CD4-positive, alpha-beta T cell (primary cell): ENCODE results near the gene GAL. TPM values are rescaled to one million over a fixed set of nuclear protein-coding genes. Genes with fewer than 3 reads are reported as not detected.

ENCODE experiments used
- ATAC-seq: fragments of 200-7000 bp; cut with Tn5 transposase; one replicate; pipeline ENCODE4 v1.10.0; 2022; ENCODE audit warnings: mild to moderate bottlenecking; ENCODE audit not compliant: poor library complexity
- CTCF ChIA-PET: fragments of 350-600 bp; sonication (Branson Sonifier 250); formaldehyde crosslinking; loops from one replicate; lab custom pipeline; 2021; ENCODE audit warnings: antibody characterized with exemption, inconsistent platforms; lab: Charles Lee
- POLR2A ChIA-PET: fragments of 350-600 bp; sonication (Branson Sonifier 250); formaldehyde crosslinking; loops from one replicate; lab custom pipeline; 2021; ENCODE audit warnings: antibody characterized with exemption, inconsistent platforms; lab: Charles Lee
- DNase-seq, 14 experiments: peaks; one replicate each; pipeline ENCODE4 v3.0.0-alpha.2; 2013 to 2020; ENCODE audit warnings: mixed read lengths in 2 of 14
- H3K27ac ChIP-seq, 2 donors: one replicate each; pipeline versions ENCODE4 v1.5.1 to v1.7.0; 2013; ENCODE audit warnings: low read length in 2 of 2, low read depth in 1 of 2, mild to moderate bottlenecking in 1 of 2
- H3K27me3 ChIP-seq, 2 experiments: 1 replicate in 1 of 2; 2 replicates in 1 of 2; pipeline versions ENCODE4 v1.6.1 to v1.7.0; 2013; ENCODE audit warnings: low read length in 2 of 2, control low read depth in 1 of 2, mild to moderate bottlenecking in 1 of 2, moderate library complexity in 1 of 2; ENCODE audit not compliant: insufficient read depth in 2 of 2, control insufficient read depth in 1 of 2
- H3K36me3 ChIP-seq: one replicate; pipeline ENCODE4 v1.6.1; 2013; ENCODE audit warnings: low read length, control low read depth; ENCODE audit not compliant: insufficient read depth
- H3K4me1 ChIP-seq: one replicate; pipeline ENCODE4 v1.6.1; 2013; ENCODE audit warnings: low read length, control low read depth; ENCODE audit not compliant: insufficient read depth
- H3K4me3 ChIP-seq: one replicate; pipeline ENCODE4 v1.5.1; 2013; ENCODE audit warnings: mild to moderate bottlenecking, low read length, moderate library complexity
- H3K9me3 ChIP-seq, 2 experiments: 1 replicate in 1 of 2; 2 replicates in 1 of 2; pipeline versions ENCODE4 v1.6.1 to v1.7.0; 2013; ENCODE audit warnings: low read length in 2 of 2, mild to moderate bottlenecking in 2 of 2, control low read depth in 1 of 2, moderate library complexity in 1 of 2; ENCODE audit not compliant: control insufficient read depth in 1 of 2, insufficient read depth in 1 of 2
- H3K27ac Mint-ChIP-seq: one replicate; pipeline ENCODE4 v1.8.0; 2020; ENCODE audit warnings: mixed read lengths
- H3K27me3 Mint-ChIP-seq: one replicate; pipeline ENCODE4 v1.8.0; 2021; ENCODE audit warnings: mixed read lengths
- H3K36me3 Mint-ChIP-seq: one replicate; pipeline ENCODE4 v1.8.0; 2021; ENCODE audit warnings: low read depth, mixed read lengths
- H3K4me1 Mint-ChIP-seq: one replicate; pipeline ENCODE4 v1.8.0; 2021; ENCODE audit warnings: low read depth, mixed read lengths
- H3K4me3 Mint-ChIP-seq: one replicate; pipeline ENCODE4 v1.8.0; 2020; ENCODE audit warnings: mild to moderate bottlenecking, mixed read lengths
- H3K9me3 Mint-ChIP-seq: one replicate; pipeline ENCODE4 v1.8.0; 2020; ENCODE audit warnings: mixed read lengths
- CTCF ChIP-seq: fragments of 200-600 bp; IDR thresholded peaks from one replicate; pipeline ENCODE4 v1.8.0; 2022; ENCODE audit warnings: antibody characterized with exemption, mild to moderate bottlenecking
- intact Hi-C, 2 experiments: fragments of 100-400 bp; cut with DNase I in 1 of 2; cut with micrococcal nuclease in 1 of 2; formaldehyde crosslinking; loops; one replicate each; pipeline versions ENCODE4 v1.15.1 to v1.9.0; 2023 to 2025; cut with DNase I, micrococcal nuclease
- total RNA-seq, 174 experiments: library from RNA in 2 of 174; stranded (reverse) in 2 of 174; gene quantifications; one replicate each; pipeline ENCODE4 v1.2.3 and lab custom pipeline; 2021 to 2026

Gene GAL
- total RNA-seq, 2 experiments from 2014 or later: not detected

GRCh38 chr11:68727783-68728182 lies 43.4 kb downstream of the GAL start:
- TF ChIP-seq CTCF: no peak
- POLR2A ChIA-PET: no interaction called here
- CTCF ChIA-PET: no interaction called here
- Histone ChIP-seq H3K27me3 (no peaks in the 10 kb centered on the region), H3K4me3 (no peak overlapping the region), H3K4me1 (no peaks in the 10 kb centered on the region), H3K27ac (no peak overlapping the region), H3K36me3 (no peaks in the 10 kb centered on the region), H3K9me3 (no peaks in the 10 kb centered on the region)
- no peaks in the 10 kb centered on the region for H3K9me3 Mint-ChIP-seq
- H3K27ac Mint-ChIP-seq: no peak overlapping the region
- ATAC-seq (no peak), DNase-seq (no peak)
- no peaks in the 10 kb centered on the region for H3K4me1 Mint-ChIP-seq
- H3K27me3 Mint-ChIP-seq: no peaks in the 10 kb centered on the region
- no peak overlapping the region for H3K4me3 Mint-ChIP-seq
- H3K36me3 Mint-ChIP-seq: no peaks in the 10 kb centered on the region
- intact Hi-C loops: no loop called here

GRCh38 chr11:68734111-68734510 lies 49.8 kb downstream of the GAL start:
- intact Hi-C loops: no loop called here
- Histone ChIP-seq H3K36me3 (no peaks in the 10 kb centered on the region), H3K27me3 (no peaks in the 10 kb centered on the region), H3K27ac (no peak overlapping the region), H3K9me3 (no peaks in the 10 kb centered on the region), H3K4me3 (no peak overlapping the region), H3K4me1 (no peaks in the 10 kb centered on the region)
- POLR2A ChIA-PET: no interaction called here
- Mint-ChIP-seq H3K27me3 (no peaks in the 10 kb centered on the region), H3K4me1 (no peaks in the 10 kb centered on the region), H3K9me3 (no peaks in the 10 kb centered on the region), H3K4me3 (no peak overlapping the region), H3K36me3 (peaks cover 23% of the 10 kb centered on the region), H3K27ac (no peak overlapping the region)
- CTCF ChIA-PET: no interaction called here
- TF ChIP-seq CTCF: no peak
- no peak for ATAC-seq
- no peak for DNase-seq

DNA sequence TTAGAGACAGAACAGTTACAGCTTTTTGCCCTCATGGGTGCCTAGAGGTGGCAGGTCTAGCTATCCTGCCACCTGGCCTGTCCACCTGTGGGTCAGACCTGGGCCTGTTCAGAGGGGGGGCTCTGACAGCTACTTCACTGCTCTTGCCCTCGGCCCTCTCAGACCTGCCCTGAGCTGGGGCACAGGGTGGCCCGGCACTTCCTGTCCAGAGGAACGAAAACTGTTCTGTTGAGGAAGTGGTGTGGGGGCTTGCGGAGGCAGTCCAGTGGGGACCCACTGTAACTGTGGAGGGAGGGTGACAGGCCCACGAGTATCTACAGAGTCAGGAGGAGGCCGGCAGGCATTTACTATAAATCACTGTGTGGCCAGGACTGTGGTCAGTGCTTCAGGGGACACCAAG lies 50.8 kb downstream of the GAL start:
- no peaks in the 10 kb centered on the region for H3K36me3 ChIP-seq
- H3K27ac Mint-ChIP-seq: no peak overlapping the region
- peaks cover 23% of the 10 kb centered on the region for H3K36me3 Mint-ChIP-seq
- no peaks in the 10 kb centered on the region for H3K4me1 ChIP-seq
- no peaks in the 10 kb centered on the region for H3K27me3 Mint-ChIP-seq
- no peaks in the 10 kb centered on the region for H3K9me3 Mint-ChIP-seq
- no peaks in the 10 kb centered on the region for H3K27me3 ChIP-seq
- DNase-seq (no peak), ATAC-seq (no peak)
- H3K4me3 Mint-ChIP-seq: no peak overlapping the region
- H3K4me3 ChIP-seq: no peak overlapping the region
- no peaks in the 10 kb centered on the region for H3K4me1 Mint-ChIP-seq
- CTCF ChIA-PET: no interaction called here
- POLR2A ChIA-PET: no interaction called here
- no peaks in the 10 kb centered on the region for H3K9me3 ChIP-seq
- intact Hi-C loops: no loop called here
- TF ChIP-seq CTCF: no peak
- H3K27ac ChIP-seq: no peak overlapping the region
